GM06990 (cell line): ENCODE data around the gene MRGPRF.

Experiments
- DNase-seq: peaks from one replicate; pipeline ENCODE4 v3.0.0-alpha.2; 2011; ENCODE audit not compliant: insufficient read length; ENCODE audit errors: extremely low read depth
- H3K27me3 ChIP-seq: replicated peaks from 2 replicates; pipeline ENCODE4 v1.6.0; 2011; ENCODE audit warnings: low read length; ENCODE audit not compliant: control insufficient read depth, insufficient read depth
- H3K36me3 ChIP-seq: 2 replicates; pipeline ENCODE4 v1.5.1; 2011; ENCODE audit warnings: low read length; ENCODE audit not compliant: control insufficient read depth, insufficient read depth
- H3K4me3 ChIP-seq: replicated peaks from 2 replicates; pipeline ENCODE4 v1.5.1; 2011; ENCODE audit warnings: low read depth, mild to moderate bottlenecking, control low read depth, low read length
- CTCF ChIP-seq: IDR thresholded peaks from 2 replicates; pipeline ENCODE4 v1.5.1; 2011; ENCODE audit warnings: low read length, control low read depth, mild to moderate bottlenecking, inconsistent platforms; ENCODE audit not compliant: insufficient read depth, poor library complexity, severe bottlenecking

Gene MRGPRF

DNA sequence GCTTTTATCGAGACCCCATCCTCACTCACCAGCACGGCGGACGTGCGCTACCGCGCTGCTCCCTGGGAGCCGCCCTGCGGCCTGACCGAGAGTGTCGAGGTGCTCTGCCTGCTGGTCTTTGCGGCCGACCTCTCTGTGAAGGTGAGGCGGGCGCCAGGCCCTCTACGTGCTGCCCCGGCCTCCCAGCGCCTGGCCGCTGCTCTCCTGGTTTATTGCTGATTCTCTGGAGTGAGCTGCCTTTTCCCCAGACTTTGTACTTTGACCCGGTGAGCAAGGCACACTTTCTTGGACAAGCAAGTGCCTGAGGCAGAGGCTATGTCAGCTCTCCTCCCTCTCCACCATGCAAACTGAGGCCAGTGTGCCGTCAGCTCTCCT lies 42.2 kb upstream of the MRGPRF start:
- Histone ChIP-seq H3K36me3 (peaks cover 2% of the 10 kb centered on the region; the same call in 1 of the 2 replicates), H3K27me3 (no peaks in the 10 kb centered on the region), H3K4me3 (no peak overlapping the region)
- no peak for DNase-seq
- no peak for TF ChIP-seq CTCF

DNA sequence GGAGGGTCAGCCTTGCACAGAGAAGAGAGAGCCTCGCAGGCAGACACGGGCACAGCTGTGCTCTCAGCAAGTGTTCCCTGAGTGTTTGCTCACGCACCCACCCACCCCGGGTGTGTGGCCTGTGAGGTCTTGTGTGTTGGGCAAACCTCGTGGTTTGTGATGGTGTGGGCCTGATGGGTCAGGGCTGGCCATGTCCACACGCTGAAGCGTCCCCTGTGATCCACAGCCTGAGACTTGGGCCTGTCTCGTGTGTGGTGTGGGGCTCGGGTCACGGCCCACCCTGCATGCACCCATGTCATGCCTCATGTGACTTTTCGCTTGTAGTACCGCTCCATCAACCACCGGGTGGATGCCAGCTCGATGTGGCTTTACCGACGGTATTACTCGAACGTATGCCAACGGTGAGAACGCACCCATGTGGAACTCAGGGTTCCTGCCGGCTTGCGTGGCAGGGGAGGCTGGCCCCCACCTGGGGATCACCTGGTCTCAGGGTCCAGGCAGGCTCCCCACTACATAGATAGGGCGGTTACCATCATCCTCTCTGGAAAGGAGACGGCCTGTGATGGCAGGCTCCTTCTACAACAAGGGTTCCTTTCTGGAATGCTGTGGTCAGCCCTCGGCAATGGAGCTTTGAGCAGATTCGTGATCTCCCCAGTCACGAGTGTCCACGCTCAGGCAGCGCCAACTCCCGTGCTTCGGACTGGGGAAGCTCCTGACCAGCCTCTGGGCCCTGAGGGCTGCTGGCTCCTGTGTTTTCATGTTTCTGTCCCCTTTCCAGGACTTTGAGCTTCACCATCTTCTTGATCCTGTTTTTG lies 41.6 kb upstream of the MRGPRF start:
- no peak for TF ChIP-seq CTCF
- Histone ChIP-seq H3K27me3 (no peaks in the 10 kb centered on the region), H3K36me3 (peaks cover 2% of the 10 kb centered on the region; the same call in 1 of the 2 replicates), H3K4me3 (no peak overlapping the region)
- no peak for DNase-seq

DNA sequence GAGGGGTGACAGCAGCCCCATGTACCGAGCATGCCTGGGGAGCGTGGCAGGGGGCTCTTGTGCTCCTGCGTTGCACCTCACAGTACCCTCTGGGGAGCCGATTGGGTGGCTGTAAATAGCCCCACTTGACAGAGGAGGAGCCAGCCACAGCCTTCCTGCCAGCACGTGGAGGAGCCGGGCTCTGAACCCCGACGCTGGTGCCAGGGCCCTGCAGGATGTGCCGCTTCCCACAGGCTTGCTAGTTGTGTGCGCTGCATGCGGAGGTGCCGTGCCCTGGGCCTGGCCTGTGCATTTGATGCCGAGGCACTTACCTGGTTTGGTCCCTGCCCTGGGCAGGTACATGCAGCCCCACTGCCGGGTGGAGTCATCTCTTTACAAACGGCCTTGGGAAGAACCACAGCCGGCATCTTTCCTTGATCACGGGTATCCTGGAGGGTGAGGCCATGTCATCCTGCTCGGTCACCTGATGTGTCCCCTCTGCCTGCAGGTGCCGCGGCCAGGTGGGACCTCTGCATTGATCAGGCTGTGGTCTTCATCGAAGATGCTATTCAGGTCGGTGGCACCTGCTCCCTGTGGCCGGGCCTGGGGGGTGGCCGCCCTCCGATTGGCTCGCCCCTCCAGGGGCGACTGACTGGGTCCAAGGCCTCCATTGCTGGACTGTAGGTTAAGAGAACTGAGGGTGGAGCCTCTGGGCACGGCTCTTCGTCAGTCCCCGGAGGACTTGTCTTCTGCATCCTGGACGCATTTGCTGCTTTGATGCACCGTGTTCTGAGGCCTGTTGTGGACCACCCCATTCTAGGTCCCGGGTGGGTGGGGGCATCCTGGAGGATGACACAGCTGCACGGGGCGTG lies 40.7 kb upstream of the MRGPRF start:
- H3K36me3 ChIP-seq, result peaks cover 1% of the 10 kb centered on the region; the same call in 1 of the 2 replicates
- no peak for DNase-seq

DNA sequence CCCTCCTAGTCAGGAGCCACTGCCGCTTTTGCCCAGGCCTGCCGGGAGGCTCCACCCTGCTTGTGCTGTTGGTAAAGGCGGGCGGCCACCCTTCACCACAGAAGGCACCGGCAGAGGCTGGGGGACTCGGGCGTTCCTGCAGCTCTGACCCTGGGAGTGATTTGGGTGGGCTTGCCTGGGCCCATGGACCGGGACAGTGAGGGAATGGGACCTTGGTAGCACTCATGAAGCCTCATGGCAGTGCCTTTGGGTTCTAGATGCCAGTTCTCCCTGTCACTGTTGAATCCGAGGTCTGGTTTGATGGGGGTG lies 40.1 kb upstream of the MRGPRF start:
- no peaks in the 10 kb centered on the region for H3K27me3 ChIP-seq
- TF ChIP-seq CTCF, result no peak
- DNase-seq, result no peak
- no peaks in the 10 kb centered on the region for H3K36me3 ChIP-seq
- H3K4me3 ChIP-seq, result no peak overlapping the region

More for the DNA sequence above, 40.7 kb upstream of the MRGPRF start:
- no peak overlapping the region for H3K4me3 ChIP-seq
- TF ChIP-seq CTCF, result no peak
- H3K27me3 ChIP-seq, result no peaks in the 10 kb centered on the region

GRCh38 chr11:69052343-69053168 lies 39.5 kb upstream of the MRGPRF start:
- peak; percentile 61 for DNase-seq
- H3K4me3 ChIP-seq, result no peak overlapping the region
- TF ChIP-seq CTCF, result no peak
- H3K27me3 ChIP-seq, result no peaks in the 10 kb centered on the region
- no peaks in the 10 kb centered on the region for H3K36me3 ChIP-seq
